Neural cell (in vitro differentiated cells): Measurements from ENCODE around the gene CLDN4. TPM values are rescaled to one million over a fixed set of nuclear protein-coding genes. Genes with fewer than 3 reads are reported as not detected.

Experiments
- POLR2AphosphoS5 ChIP-seq: IDR thresholded peaks from 2 replicates; pipeline ENCODE4 v1.6.1; 2012
- polyA plus RNA-seq: library from polyadenylated mRNA; depleted of rRNA; stranded (reverse); fragments of >200 nt; gene quantifications from 2 replicates; pipeline ENCODE4 v1.2.3, GENCODE V29; 2014
- TF ChIP-seq, protein P1 (sequence below): IDR thresholded peaks from 2 replicates; pipeline ENCODE4 v1.6.1; 2012; ENCODE audit warnings: borderline replicate concordance

The CLDN4 gene
- polyA plus RNA-seq, 1 donor from 2014 or later, result 0.09 TPM

DNA sequence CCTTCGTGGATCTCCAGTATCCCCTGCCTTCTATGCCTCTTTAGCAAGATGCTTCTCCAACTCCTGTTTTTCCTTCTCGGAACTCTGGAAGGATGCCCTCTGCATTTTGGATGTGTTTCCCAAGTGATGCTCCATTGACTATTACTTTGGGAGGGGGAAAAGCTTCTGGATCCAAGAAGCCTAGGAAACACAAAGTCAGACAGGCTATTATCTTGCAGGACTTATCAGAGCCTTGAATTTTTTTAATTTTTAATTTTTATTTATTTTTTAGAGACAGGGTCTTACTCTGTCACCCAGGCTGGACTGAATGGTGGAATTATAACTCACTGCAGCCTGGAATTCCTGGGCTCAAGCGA lies 51.2 kb downstream of the CLDN4 start (continued):
- TF ChIP-seq, protein P1, sequence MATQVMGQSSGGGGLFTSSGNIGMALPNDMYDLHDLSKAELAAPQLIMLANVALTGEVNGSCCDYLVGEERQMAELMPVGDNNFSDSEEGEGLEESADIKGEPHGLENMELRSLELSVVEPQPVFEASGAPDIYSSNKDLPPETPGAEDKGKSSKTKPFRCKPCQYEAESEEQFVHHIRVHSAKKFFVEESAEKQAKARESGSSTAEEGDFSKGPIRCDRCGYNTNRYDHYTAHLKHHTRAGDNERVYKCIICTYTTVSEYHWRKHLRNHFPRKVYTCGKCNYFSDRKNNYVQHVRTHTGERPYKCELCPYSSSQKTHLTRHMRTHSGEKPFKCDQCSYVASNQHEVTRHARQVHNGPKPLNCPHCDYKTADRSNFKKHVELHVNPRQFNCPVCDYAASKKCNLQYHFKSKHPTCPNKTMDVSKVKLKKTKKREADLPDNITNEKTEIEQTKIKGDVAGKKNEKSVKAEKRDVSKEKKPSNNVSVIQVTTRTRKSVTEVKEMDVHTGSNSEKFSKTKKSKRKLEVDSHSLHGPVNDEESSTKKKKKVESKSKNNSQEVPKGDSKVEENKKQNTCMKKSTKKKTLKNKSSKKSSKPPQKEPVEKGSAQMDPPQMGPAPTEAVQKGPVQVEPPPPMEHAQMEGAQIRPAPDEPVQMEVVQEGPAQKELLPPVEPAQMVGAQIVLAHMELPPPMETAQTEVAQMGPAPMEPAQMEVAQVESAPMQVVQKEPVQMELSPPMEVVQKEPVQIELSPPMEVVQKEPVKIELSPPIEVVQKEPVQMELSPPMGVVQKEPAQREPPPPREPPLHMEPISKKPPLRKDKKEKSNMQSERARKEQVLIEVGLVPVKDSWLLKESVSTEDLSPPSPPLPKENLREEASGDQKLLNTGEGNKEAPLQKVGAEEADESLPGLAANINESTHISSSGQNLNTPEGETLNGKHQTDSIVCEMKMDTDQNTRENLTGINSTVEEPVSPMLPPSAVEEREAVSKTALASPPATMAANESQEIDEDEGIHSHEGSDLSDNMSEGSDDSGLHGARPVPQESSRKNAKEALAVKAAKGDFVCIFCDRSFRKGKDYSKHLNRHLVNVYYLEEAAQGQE, result no peak
- TF ChIP-seq POLR2AphosphoS5, result no peak

Other genes with a start within 250 kb of the CLDN4 start
- gene MLXIPL, start 206.5 kb upstream of the CLDN4 start, polyA plus RNA-seq, result 1.8 TPM in 1 of 2 replicates, not detected in the other
- 52.7 and 56.3 TPM in 2 replicates for gene VPS37D, start 163.2 kb upstream of the CLDN4 start, polyA plus RNA-seq
- 1.1 and 1.3 TPM in 2 replicates for gene DNAJC30, start 147.5 kb upstream of the CLDN4 start, polyA plus RNA-seq
- gene BUD23, start 147.4 kb upstream of the CLDN4 start, polyA plus RNA-seq, result 75.9 and 82.9 TPM in 2 replicates
- 123 and 144 TPM in 2 replicates for gene STX1A, start 111.3 kb upstream of the CLDN4 start, polyA plus RNA-seq
- gene ABHD11, start 92.2 kb upstream of the CLDN4 start, polyA plus RNA-seq, result 12.8 and 26.0 TPM in 2 replicates
- gene CLDN3, start 60.7 kb upstream of the CLDN4 start, polyA plus RNA-seq, result not detected in 2 replicates
- gene METTL27, start 11.5 kb downstream of the CLDN4 start, polyA plus RNA-seq, result 1.8 and 2.4 TPM in 2 replicates
- not detected in 2 replicates for gene TMEM270, start 30.2 kb downstream of the CLDN4 start, polyA plus RNA-seq
- gene ELN, start 197.2 kb downstream of the CLDN4 start, polyA plus RNA-seq, result 0.16 TPM in 1 of 2 replicates, not detected in the other